Esophagus (tissue), 2 donors: Measurements from ENCODE around the gene RAMP1. TPM values are rescaled to one million over a fixed set of nuclear protein-coding genes. Genes with fewer than 3 reads are reported as not detected.

Experiments used
- H3K27ac ChIP-seq, 2 donors: one replicate each; pipeline ENCODE4 v1.5.1; 2013; ENCODE audit warnings: low read depth in 2 of 2, mild to moderate bottlenecking in 2 of 2, inconsistent platforms in 1 of 2, low read length in 1 of 2, moderate library complexity in 1 of 2
- H3K27me3 ChIP-seq, 2 donors: one replicate each; pipeline ENCODE4 v1.6.1; 2013; ENCODE audit warnings: low read length in 2 of 2, control low read depth in 1 of 2, mild to moderate bottlenecking in 1 of 2; ENCODE audit not compliant: insufficient read depth in 2 of 2, control insufficient read depth in 1 of 2
- H3K36me3 ChIP-seq, 2 donors: one replicate each; pipeline ENCODE4 v1.6.1; 2013; ENCODE audit warnings: low read length in 1 of 2; ENCODE audit not compliant: control insufficient read depth in 2 of 2, insufficient read depth in 2 of 2
- H3K4me1 ChIP-seq, 2 donors: one replicate each; pipeline ENCODE4 v1.6.1; 2013; ENCODE audit warnings: low read length in 1 of 2; ENCODE audit not compliant: control insufficient read depth in 2 of 2, insufficient read depth in 2 of 2
- H3K4me3 ChIP-seq, 2 donors: one replicate each; pipeline ENCODE4 v1.5.1; 2013; ENCODE audit warnings: low read length in 2 of 2, mild to moderate bottlenecking in 2 of 2, low read depth in 1 of 2, moderate library complexity in 1 of 2
- H3K9me3 ChIP-seq, 2 donors: one replicate each; pipeline ENCODE4 v1.6.1; 2013; ENCODE audit warnings: mild to moderate bottlenecking in 2 of 2, low read depth in 1 of 2, low read length in 1 of 2, moderate library complexity in 1 of 2; ENCODE audit not compliant: control insufficient read depth in 2 of 2, insufficient read depth in 1 of 2
- WGBS, 2 donors: extraction: QIAGEN DNeasy Blood & Tissue Kit; methylation state at CpG; one replicate each; pipeline ENCODE4 v1.1.7; 2013; 5-methylcytosine and 5-hydroxymethylcytosine counted together
- polyA plus RNA-seq, 2 donors: library from polyadenylated mRNA; stranded (reverse); fragments of 200-250 nt; gene quantifications; one replicate each; pipeline ENCODE4 v1.2.3, GENCODE V29; 2013
- donor health status: healthy with polysubstance abuse.
- donor health status: Bipolar disorder and iron deficiency.

RAMP1 gene
- polyA plus RNA-seq, 2 donors, result 4.0 to 7.5 TPM

DNA sequence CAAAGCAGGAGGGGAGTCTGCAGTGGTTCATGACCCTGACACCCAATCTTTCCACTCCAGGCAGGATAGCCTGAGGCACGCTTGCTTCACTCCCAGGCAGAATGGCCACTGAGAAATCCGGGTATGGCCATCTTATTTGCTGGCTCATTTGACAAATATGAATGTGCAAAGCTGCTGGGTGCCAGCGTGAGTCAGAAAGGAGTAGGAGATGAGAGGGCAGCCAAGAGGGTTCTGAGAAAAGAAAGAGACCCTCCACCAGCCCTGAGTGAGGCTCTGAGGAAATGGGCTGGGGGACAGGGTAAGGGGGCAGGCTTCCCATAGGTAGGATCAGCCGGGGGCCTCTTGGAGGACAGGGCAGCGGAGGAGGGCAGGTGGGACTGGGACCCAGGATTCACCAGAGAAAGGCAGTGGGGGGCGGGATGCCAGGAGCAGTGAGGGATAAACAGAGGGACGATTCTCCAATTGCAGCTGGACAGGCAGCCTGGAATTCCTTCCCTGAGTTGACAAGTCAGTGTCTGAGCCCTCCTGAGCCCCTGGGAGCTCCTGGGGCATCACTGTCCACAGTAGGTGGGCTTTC lies 15.2 kb downstream of the RAMP1 start:
- Histone ChIP-seq H3K4me1 (peaks cover 6 to 13% of the 10 kb centered on the region in 2 donors), H3K27ac (no peak overlapping the region)
- WGBS, 2 donors, result 63 to 77% methylated on average over 7 of the region's 7 CpGs

DNA sequence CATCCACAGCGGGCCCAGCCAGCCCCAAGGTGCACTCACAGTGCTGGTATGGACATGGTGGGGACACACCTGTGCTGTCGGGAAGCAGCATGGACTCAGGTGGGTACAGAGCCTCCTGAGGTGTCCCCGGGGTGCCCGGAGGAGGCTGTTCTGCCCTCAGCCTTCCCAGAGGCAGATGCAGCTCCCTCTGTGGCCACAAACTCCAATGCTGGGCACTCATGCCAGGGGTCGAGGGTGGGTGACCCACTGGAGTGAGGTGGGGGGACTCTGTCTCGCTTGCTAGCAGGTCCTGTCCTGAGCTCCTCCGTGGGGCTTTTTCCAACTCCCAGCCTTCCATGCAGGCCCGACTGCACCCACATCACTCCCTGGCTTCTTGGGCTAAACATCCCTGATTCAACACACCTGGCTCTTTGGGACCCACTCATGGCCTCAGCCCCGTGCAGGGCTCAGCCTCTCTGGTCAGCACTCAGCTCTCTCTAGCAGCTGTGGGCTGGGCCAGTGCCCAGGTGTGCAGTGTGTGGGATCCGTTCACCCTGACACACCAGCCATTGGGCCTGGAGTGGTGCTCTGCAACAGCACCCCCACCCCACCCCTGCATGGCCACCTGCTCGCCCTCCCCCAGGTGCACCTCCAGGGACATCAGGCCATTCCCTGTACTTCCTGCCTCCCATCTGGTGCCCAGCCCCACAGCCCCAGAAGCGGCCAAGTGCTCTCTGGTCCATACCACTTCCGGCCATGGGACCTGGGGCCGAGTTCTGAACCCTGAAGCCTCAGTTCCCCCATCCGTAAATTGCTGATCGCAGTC lies 16.0 kb downstream of the RAMP1 start:
- no peak overlapping the region for H3K4me3 ChIP-seq
- peaks cover 6 to 13% of the 10 kb centered on the region in 2 donors for H3K4me1 ChIP-seq
- 78 to 88% methylated on average over 16 of the region's 16 CpGs for WGBS, 2 donors
- no peaks in the 10 kb centered on the region for H3K36me3 ChIP-seq
- no peaks in the 10 kb centered on the region for H3K9me3 ChIP-seq
- no peaks in the 10 kb centered on the region for H3K27me3 ChIP-seq
- H3K27ac ChIP-seq, result no peak overlapping the region

More for the DNA sequence above, 15.2 kb downstream of the RAMP1 start:
- H3K9me3 ChIP-seq, result no peaks in the 10 kb centered on the region
- no peak overlapping the region for H3K4me3 ChIP-seq
- no peaks in the 10 kb centered on the region for H3K36me3 ChIP-seq
- H3K27me3 ChIP-seq, result no peaks in the 10 kb centered on the region

DNA sequence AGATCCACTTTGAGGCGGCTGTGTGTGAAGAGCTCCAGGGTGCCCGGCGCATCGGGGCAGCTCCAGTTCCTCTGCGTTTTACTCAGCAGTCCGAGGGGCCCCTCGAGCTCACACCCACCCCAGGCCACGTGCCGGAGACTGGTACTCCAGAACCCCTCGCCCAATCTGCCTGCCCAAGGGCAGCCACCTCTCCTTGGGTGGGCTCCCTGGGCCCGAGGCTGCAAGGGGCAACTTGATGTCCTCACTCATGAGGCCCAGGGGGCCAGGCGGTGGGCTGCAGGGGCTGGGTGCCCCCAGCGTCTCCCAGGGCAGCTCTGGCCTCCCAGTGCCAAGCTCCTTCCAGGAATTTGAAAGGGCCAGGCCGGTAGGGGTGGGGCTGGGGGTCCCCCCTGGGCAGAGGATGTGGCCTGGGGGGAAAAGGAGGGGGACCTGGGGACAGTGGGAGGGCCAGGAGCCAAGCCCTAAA lies 16.7 kb downstream of the RAMP1 start:
- no peaks in the 10 kb centered on the region for H3K27me3 ChIP-seq
- H3K9me3 ChIP-seq, result no peaks in the 10 kb centered on the region
- H3K27ac ChIP-seq, result no peak overlapping the region
- no peak overlapping the region for H3K4me3 ChIP-seq
- H3K4me1 ChIP-seq, result peaks cover 6 to 13% of the 10 kb centered on the region in 2 donors
- 84 to 87% methylated on average over 14 of the region's 14 CpGs for WGBS, 2 donors
- H3K36me3 ChIP-seq, result no peaks in the 10 kb centered on the region

DNA sequence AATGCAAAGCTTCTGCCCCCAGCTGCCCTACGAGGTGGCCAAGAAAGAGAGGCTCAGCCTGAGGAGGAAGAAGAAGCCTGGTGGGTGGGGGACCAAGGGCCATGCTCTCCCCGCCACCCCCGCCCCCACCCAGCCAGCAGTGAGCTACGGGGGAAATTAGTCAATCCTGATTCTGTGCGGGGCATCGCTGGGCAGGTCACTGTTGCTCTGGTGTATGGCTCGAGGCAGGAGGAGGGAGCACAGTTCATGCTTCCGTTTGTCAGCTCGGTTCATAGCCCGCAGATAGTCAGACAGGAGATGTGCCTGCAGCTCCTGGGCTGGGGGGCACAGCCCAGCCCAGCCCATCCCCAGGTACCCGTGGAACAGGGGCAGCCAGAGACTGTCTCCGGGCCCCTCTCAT lies 17.1 kb downstream of the RAMP1 start:
- Histone ChIP-seq H3K9me3 (no peaks in the 10 kb centered on the region), H3K4me1 (peaks cover 6 to 13% of the 10 kb centered on the region in 2 donors), H3K27me3 (no peaks in the 10 kb centered on the region), H3K4me3 (no peak overlapping the region), H3K27ac (no peak overlapping the region), H3K36me3 (no peaks in the 10 kb centered on the region)
- WGBS, 2 donors, result 84 to 90% methylated on average over 12 of the region's 12 CpGs

DNA sequence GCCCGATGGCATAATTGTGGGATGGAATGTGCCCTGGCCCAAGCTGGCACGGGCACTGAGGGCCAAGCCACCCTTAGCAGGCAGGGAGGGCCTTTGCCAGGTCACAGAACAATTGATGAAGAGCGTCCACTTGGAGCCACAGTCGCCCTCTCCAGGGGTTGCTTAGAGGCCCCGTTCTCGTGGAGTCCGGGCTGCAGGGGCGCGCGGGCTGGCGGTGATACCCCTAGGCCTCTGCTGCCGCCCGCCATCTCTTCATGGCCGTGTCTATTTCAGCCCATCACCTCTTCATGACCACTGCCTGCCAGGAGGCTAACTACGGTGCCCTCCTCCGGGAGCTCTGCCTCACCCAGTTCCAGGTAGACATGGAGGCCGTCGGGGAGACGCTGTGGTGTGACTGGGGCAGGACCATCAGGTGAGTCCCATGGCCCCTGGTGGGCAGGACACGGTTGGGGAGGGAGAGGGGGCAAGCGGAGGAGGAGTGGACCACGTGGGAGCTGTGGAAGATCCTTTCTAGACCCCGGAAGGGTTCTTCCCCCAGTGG lies 17.6 kb downstream of the RAMP1 start:
- H3K27ac ChIP-seq, result no peak overlapping the region
- no peaks in the 10 kb centered on the region for H3K27me3 ChIP-seq
- peaks cover 6 to 13% of the 10 kb centered on the region in 2 donors for H3K4me1 ChIP-seq
- no peak overlapping the region for H3K4me3 ChIP-seq
- H3K9me3 ChIP-seq, result no peaks in the 10 kb centered on the region
- H3K36me3 ChIP-seq, result no peaks in the 10 kb centered on the region
- WGBS, 2 donors, result 92 to 94% methylated on average over 23 of the region's 23 CpGs

DNA sequence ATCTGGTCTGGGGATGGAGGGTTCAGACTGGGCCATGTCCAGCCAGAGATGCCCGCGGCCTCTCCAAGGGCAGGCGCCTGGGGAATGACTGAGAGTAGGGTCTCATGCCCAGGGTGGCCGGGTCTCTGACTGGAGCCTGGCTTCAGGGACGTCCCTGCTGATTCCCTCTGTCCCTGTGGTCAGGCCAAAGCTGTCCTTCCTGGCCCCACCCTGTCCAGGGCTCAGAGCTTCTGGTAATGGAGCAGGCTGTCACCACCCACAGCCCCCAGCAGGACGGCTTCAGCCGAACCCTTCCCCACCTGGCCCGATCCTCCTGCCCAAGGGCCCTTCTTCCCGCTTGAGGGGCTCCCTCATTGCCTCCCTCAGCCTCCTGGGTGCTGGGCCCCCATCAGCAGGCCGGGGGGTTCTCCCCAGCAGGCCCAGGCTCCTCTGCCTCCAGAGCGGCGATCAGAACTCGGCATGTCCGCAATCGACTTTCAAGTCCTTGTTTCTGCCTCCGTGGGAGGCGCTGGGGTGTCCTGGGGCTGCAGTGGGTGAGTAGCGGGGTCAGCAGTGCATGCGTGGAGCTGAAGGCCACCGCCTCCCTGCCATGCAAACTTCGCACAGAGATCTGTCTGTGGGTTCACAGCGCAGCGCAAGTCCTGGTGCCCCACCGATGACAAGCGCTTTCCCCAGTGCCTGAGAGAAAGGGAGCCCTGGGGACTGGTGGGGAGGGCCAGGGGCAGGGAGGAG lies 18.3 kb downstream of the RAMP1 start:
- H3K9me3 ChIP-seq, result peaks cover 0 to under 1% of the 10 kb centered on the region in 2 donors
- no peaks in the 10 kb centered on the region for H3K27me3 ChIP-seq
- H3K4me3 ChIP-seq, result no peak overlapping the region
- WGBS, 2 donors, result 94% methylated on average over 24 to 25 of the region's 25 CpGs
- peaks cover 6 to 13% of the 10 kb centered on the region in 2 donors for H3K4me1 ChIP-seq
- no peaks in the 10 kb centered on the region for H3K36me3 ChIP-seq
- no peak overlapping the region for H3K27ac ChIP-seq

DNA sequence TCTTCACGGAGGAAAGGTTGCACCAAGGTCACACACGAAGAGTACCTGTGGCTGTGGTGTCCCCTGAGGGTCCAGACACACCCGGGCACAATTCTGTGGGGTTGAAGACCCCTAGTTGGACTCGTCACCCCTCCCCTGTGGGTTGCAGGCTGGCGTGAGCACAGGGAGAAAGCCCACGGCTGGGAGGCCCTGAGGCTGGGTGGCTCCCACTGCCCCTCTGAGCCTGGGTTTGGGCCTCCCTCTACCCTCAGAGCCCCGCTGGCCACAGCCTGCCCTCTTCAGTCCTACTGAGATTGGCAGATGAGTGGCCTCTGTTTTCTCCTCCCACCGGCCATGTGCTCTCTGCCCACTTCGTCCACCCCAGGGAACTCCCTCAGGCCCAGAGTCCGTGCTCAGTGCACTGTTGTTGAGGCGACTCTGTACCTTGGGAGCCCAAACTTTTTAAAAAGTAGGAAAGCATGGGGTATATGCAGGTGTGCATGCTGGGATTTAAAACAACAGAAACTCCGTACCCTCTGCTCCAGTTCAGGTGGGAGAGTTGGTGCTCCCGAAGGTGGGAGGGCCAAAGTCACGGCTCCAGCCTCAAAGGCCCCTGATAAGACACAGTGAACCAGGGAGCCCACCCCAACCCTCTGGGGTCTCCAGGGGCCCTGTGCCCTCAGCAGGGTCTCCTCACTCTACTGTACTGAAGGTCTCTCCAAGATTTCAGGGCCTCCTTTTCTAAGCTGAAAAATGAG lies 19.1 kb downstream of the RAMP1 start:
- Histone ChIP-seq H3K27ac (no peak overlapping the region), H3K4me3 (no peak overlapping the region), H3K36me3 (no peaks in the 10 kb centered on the region), H3K27me3 (no peaks in the 10 kb centered on the region), H3K9me3 (peaks cover 0 to 1% of the 10 kb centered on the region in 2 donors), H3K4me1 (peaks cover 3 to 8% of the 10 kb centered on the region in 2 donors)
- WGBS, 2 donors, result 86 to 88% methylated on average over 14 of the region's 14 CpGs

DNA sequence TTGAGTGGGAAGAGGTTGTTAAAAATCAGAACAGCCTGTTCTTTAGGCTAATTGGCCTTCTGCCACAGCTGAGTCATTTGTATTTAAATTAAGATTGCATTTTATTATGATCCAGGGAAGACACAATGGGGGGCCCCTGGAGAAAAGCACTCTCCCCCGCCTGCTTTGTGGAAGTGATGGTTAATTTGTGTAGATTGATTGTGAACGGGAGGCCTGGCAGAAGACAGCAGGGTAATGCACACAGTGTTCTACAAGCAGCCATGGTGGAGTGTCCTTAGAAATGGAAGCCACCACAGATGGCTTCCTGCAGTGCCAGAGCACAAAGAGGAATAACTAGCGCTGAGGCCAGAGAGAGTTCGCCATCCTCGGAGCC lies 19.6 kb downstream of the RAMP1 start:
- Histone ChIP-seq H3K9me3 (peaks cover 0 to 1% of the 10 kb centered on the region in 2 donors), H3K4me1 (peaks cover under 1 to 4% of the 10 kb centered on the region in 2 donors), H3K27me3 (no peaks in the 10 kb centered on the region), H3K27ac (no peak overlapping the region), H3K36me3 (no peaks in the 10 kb centered on the region), H3K4me3 (no peak overlapping the region)
- WGBS, 2 donors, result 74 to 85% methylated on average over 5 of the region's 5 CpGs

DNA sequence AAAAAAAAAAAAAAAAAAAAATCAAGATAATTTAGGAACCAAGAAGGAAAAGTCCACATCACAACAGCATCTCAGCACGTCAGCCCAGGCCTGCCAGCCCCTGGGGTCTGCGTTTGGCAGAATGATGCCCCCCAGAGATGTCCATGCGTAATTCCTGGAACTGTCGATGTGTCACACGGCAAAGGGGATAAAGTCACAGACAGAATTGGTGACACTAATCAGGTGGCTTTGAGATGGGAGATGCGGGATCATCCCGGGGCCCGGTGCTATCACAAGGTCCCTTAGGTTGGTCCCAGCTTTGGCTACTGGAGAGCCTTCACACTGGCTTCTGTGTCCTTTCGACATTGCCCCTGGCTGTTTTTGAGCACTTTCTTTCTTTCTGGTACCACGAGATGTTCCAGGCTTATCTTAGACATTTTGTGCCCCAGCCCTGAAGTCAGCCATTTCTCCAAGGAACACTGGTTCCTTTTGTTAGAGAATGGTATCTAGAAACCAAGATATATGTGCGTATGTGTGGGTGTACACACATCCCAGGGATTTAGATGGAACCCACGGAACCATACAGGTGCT lies 20.7 kb downstream of the RAMP1 start:
- H3K27ac ChIP-seq, result no peak overlapping the region
- 95 to 96% methylated on average over 12 of the region's 12 CpGs for WGBS, 2 donors
- no peaks in the 10 kb centered on the region for H3K4me1 ChIP-seq

More for the DNA sequence above, 20.7 kb downstream of the RAMP1 start:
- Histone ChIP-seq H3K9me3 (peaks cover 0 to 1% of the 10 kb centered on the region in 2 donors), H3K36me3 (no peaks in the 10 kb centered on the region), H3K27me3 (no peaks in the 10 kb centered on the region), H3K4me3 (no peak overlapping the region)
